Neural cell (in vitro differentiated cells): ENCODE measurements around the gene RELN. TPM values are rescaled to one million over a fixed set of nuclear protein-coding genes. Genes with fewer than 3 reads are reported as not detected.

ENCODE experiments used
- H2AFZ ChIP-seq: fragments of 200-600, 300-800 bp; sonication (generic), shearing (Covaris generic); 2 replicates; pipeline ENCODE4 v1.6.0; 2014; ENCODE audit warnings: low read depth, mild to moderate bottlenecking, antibody characterized with exemption, low read length, moderate library complexity
- H3F3A ChIP-seq: fragments of 200-600 bp; shearing (Covaris generic); 2 replicates; pipeline ENCODE4 v1.6.1; 2016; ENCODE audit warnings: mild to moderate bottlenecking, moderate library complexity, mixed read lengths, antibody characterized with exemption, low read length; ENCODE audit not compliant: insufficient read depth, poor library complexity, severe bottlenecking
- H3K27ac ChIP-seq: fragments of 200-600, 300-800 bp; sonication (generic), shearing (Covaris generic); 2 replicates; pipeline ENCODE4 v1.5.1; 2014; ENCODE audit warnings: mild to moderate bottlenecking, low read length, moderate library complexity
- H3K27me3 ChIP-seq: fragments of 300-800, 200-600 bp; sonication (generic), shearing (Covaris generic); 2 replicates; pipeline ENCODE4 v1.6.0; 2014; ENCODE audit warnings: mild to moderate bottlenecking, low read depth, low read length, moderate library complexity; ENCODE audit not compliant: insufficient read depth
- H3K36me3 ChIP-seq: fragments of 300-800, 200-600 bp; sonication (generic), shearing (Covaris generic); 2 replicates; pipeline ENCODE4 v1.5.1; 2014; ENCODE audit warnings: mild to moderate bottlenecking, antibody characterized with exemption, low read length, moderate library complexity; ENCODE audit not compliant: insufficient read depth
- H3K4me2 ChIP-seq: fragments of 300-800, 200-600 bp; sonication (generic), shearing (Covaris generic); 2 replicates; pipeline ENCODE4 v1.6.0; 2014; ENCODE audit warnings: mild to moderate bottlenecking, low read length
- H3K4me3 ChIP-seq: fragments of 300-800, 200-600 bp; sonication (generic), shearing (Covaris generic); 2 replicates; pipeline ENCODE4 v1.5.1; 2014; ENCODE audit warnings: mild to moderate bottlenecking, low read length, moderate library complexity
- H3K79me2 ChIP-seq: fragments of 200-600 bp; shearing (Covaris generic); replicated peaks from 2 replicates; pipeline ENCODE4 v1.6.0; 2014; ENCODE audit warnings: mild to moderate bottlenecking, low read length, moderate library complexity; ENCODE audit not compliant: insufficient read depth
- H3K9ac ChIP-seq: fragments of 300-800, 200-600 bp; sonication (generic), shearing (Covaris generic); 2 replicates; pipeline ENCODE4 v1.6.1; 2016; ENCODE audit warnings: mild to moderate bottlenecking, low read length, mixed read lengths
- H3K9me2 ChIP-seq: fragments of 200-600 bp; shearing (Covaris generic); 2 replicates; pipeline ENCODE4 v1.6.1; 2016; ENCODE audit warnings: mild to moderate bottlenecking, low read length, mixed read lengths; ENCODE audit not compliant: insufficient read depth
- H3K9me3 ChIP-seq: fragments of 200-600, 300-800 bp; sonication (generic), shearing (Covaris generic); 2 replicates; pipeline ENCODE4 v1.6.1; 2016; ENCODE audit warnings: mild to moderate bottlenecking, mixed run types, low read length, moderate library complexity, mixed read lengths
- H4K20me1 ChIP-seq: fragments of 200-600 bp; shearing (Covaris generic); 2 replicates; pipeline ENCODE4 v1.6.1; 2016; ENCODE audit warnings: mild to moderate bottlenecking, mixed run types; ENCODE audit not compliant: insufficient read depth
- EP300 ChIP-seq: fragments of 450-650 bp; conservative IDR thresholded peaks from 2 replicates; pipeline ENCODE4 v1.6.1; 2014; ENCODE audit warnings: antibody characterized with exemption, mild to moderate bottlenecking, moderate library complexity; ENCODE audit not compliant: poor library complexity, severe bottlenecking
- EZH2 ChIP-seq: fragments of 200-600, 300-800 bp; shearing (Covaris generic), sonication (generic); IDR thresholded peaks from 2 replicates; pipeline ENCODE4 v1.6.1; 2014; ENCODE audit warnings: antibody characterized with exemption, low read length, borderline replicate concordance, mild to moderate bottlenecking; ENCODE audit not compliant: insufficient read depth, poor library complexity, severe bottlenecking
- MXI1 ChIP-seq: fragments of 450-650 bp; conservative IDR thresholded peaks from 2 replicates; pipeline ENCODE4 v1.6.1; 2014; ENCODE audit warnings: antibody characterized with exemption, mild to moderate bottlenecking; ENCODE audit not compliant: poor library complexity, severe bottlenecking
- POLR2AphosphoS5 ChIP-seq: IDR thresholded peaks from 2 replicates; pipeline ENCODE4 v1.6.1; 2012
- RAD21 ChIP-seq: fragments of 450-650 bp; conservative IDR thresholded peaks from 2 replicates; pipeline ENCODE4 v1.6.1; 2014; ENCODE audit warnings: antibody characterized with exemption, mild to moderate bottlenecking, moderate library complexity
- SMC3 ChIP-seq: fragments of 450-650 bp; conservative IDR thresholded peaks from 2 replicates; pipeline ENCODE4 v1.6.1; 2014; ENCODE audit warnings: antibody characterized with exemption, mild to moderate bottlenecking, moderate library complexity; ENCODE audit not compliant: poor library complexity
- TAF1 ChIP-seq: IDR thresholded peaks from 2 replicates; pipeline ENCODE4 v1.6.1; 2012; ENCODE audit warnings: low read depth
- polyA plus RNA-seq: library from polyadenylated mRNA; depleted of rRNA; stranded (reverse); fragments of >200 nt; gene quantifications from 2 replicates; pipeline ENCODE4 v1.2.3, GENCODE V29; 2014
- TF ChIP-seq, protein P1 (sequence below): fragments of 450-650 bp; IDR thresholded peaks from 2 replicates; pipeline ENCODE4 v1.5.1; 2014; ENCODE audit warnings: antibody characterized with exemption, mild to moderate bottlenecking, moderate library complexity; ENCODE audit not compliant: poor library complexity, severe bottlenecking
- TF ChIP-seq, protein P2 (sequence below): IDR thresholded peaks from 2 replicates; pipeline ENCODE4 v1.6.1; 2012; ENCODE audit warnings: borderline replicate concordance

The RELN gene
- polyA plus RNA-seq, 1 donor from 2014 or later: 178 TPM

DNA sequence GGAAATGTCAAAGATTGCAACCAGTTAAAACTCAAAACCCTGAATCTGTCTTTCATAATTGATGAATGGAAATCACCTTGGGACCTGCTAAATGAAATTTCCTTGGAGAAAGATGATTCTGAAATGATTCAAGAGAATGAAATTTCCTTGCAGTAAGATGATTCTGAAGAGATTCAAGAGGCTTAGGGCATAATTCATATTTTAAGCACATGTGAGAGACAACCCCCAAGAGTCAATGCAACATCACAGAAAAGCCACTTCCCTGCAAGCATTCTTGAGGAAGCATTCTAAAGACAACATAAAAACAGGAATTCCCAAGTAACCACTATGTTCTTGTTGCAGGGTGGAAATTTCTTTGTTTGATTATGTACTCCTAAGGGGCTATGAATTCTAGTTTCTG is 113.7 kb downstream of the RELN start:
- H3K9me2 ChIP-seq: no peaks in the 10 kb centered on the region
- H2AFZ ChIP-seq: no peak overlapping the region
- no peaks in the 10 kb centered on the region for H3K27me3 ChIP-seq
- no peaks in the 10 kb centered on the region for H3K36me3 ChIP-seq
- H3F3A ChIP-seq: no peaks in the 10 kb centered on the region
- H3K27ac ChIP-seq: peak overlapping the region; percentile 85
- H3K4me2 ChIP-seq: peak overlapping the region; percentile 27
- peak overlapping the region; percentile 38 for H3K9ac ChIP-seq
- no peaks in the 10 kb centered on the region for H3K9me3 ChIP-seq
- H3K4me3 ChIP-seq: peak overlapping the region; percentile 37
- no peaks in the 10 kb centered on the region for H4K20me1 ChIP-seq
- TF ChIP-seq TAF1: no peak
- TF ChIP-seq, protein P1, sequence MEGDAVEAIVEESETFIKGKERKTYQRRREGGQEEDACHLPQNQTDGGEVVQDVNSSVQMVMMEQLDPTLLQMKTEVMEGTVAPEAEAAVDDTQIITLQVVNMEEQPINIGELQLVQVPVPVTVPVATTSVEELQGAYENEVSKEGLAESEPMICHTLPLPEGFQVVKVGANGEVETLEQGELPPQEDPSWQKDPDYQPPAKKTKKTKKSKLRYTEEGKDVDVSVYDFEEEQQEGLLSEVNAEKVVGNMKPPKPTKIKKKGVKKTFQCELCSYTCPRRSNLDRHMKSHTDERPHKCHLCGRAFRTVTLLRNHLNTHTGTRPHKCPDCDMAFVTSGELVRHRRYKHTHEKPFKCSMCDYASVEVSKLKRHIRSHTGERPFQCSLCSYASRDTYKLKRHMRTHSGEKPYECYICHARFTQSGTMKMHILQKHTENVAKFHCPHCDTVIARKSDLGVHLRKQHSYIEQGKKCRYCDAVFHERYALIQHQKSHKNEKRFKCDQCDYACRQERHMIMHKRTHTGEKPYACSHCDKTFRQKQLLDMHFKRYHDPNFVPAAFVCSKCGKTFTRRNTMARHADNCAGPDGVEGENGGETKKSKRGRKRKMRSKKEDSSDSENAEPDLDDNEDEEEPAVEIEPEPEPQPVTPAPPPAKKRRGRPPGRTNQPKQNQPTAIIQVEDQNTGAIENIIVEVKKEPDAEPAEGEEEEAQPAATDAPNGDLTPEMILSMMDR: no peak
- TF ChIP-seq EZH2: no peak
- TF ChIP-seq, protein P2, sequence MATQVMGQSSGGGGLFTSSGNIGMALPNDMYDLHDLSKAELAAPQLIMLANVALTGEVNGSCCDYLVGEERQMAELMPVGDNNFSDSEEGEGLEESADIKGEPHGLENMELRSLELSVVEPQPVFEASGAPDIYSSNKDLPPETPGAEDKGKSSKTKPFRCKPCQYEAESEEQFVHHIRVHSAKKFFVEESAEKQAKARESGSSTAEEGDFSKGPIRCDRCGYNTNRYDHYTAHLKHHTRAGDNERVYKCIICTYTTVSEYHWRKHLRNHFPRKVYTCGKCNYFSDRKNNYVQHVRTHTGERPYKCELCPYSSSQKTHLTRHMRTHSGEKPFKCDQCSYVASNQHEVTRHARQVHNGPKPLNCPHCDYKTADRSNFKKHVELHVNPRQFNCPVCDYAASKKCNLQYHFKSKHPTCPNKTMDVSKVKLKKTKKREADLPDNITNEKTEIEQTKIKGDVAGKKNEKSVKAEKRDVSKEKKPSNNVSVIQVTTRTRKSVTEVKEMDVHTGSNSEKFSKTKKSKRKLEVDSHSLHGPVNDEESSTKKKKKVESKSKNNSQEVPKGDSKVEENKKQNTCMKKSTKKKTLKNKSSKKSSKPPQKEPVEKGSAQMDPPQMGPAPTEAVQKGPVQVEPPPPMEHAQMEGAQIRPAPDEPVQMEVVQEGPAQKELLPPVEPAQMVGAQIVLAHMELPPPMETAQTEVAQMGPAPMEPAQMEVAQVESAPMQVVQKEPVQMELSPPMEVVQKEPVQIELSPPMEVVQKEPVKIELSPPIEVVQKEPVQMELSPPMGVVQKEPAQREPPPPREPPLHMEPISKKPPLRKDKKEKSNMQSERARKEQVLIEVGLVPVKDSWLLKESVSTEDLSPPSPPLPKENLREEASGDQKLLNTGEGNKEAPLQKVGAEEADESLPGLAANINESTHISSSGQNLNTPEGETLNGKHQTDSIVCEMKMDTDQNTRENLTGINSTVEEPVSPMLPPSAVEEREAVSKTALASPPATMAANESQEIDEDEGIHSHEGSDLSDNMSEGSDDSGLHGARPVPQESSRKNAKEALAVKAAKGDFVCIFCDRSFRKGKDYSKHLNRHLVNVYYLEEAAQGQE: peak; percentile 79
- TF ChIP-seq RAD21: peak; percentile 42
- no peak for TF ChIP-seq MXI1
- TF ChIP-seq SMC3: peak; percentile 19
- peak; percentile 38 for TF ChIP-seq POLR2AphosphoS5
- peak; percentile 79 for TF ChIP-seq EP300
- H3K79me2 ChIP-seq: no peaks in the 10 kb centered on the region

DNA sequence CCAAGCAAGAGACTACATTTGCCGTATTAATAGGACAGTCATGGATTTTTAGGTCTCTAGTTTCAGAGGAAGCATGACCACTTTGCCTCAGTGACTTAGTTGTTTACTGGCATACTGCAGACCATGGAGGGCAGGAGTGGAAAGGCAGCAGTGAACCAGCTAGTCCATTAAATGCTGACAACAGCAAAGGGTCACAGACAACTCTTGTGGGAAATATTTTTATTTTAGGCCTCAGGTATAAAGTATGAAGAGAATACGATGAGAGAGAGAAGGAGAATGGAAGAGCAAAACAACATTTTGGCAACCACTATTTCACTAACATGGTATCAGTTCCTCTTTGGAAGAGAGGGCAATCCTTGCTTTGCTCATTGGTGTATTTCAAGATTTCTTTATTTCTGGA is 118.0 kb downstream of the RELN start:
- Histone ChIP-seq H4K20me1 (no peaks in the 10 kb centered on the region), H3K27me3 (no peaks in the 10 kb centered on the region), H3F3A (no peaks in the 10 kb centered on the region), H3K79me2 (no peaks in the 10 kb centered on the region), H3K36me3 (no peaks in the 10 kb centered on the region), H2AFZ (no peak overlapping the region), H3K4me3 (no peak overlapping the region), H3K9me3 (no peaks in the 10 kb centered on the region), H3K27ac (no peak overlapping the region), H3K9me2 (no peaks in the 10 kb centered on the region), H3K4me2 (no peak overlapping the region), H3K9ac (no peak overlapping the region)
- TF ChIP-seq SMC3 (no peak), POLR2AphosphoS5 (no peak), EZH2 (no peak), MXI1 (no peak), TAF1 (no peak), EP300 (no peak), RAD21 (no peak)
- TF ChIP-seq, protein P2: no peak
- TF ChIP-seq, protein P1: no peak
